Measurements from ENCODE around the gene WNT2B. TPM values are rescaled to one million over a fixed set of nuclear protein-coding genes. Genes with fewer than 3 reads are reported as not detected.

Gene WNT2B
- total RNA-seq, 2 experiments from 2014 or later = not detected

GRCh38 chr1:112518186-112518585, 9.4 kb downstream of the WNT2B start:
- ChIA-PET CTCF (no interaction called here), POLR2A (no interaction called here)

DNA sequence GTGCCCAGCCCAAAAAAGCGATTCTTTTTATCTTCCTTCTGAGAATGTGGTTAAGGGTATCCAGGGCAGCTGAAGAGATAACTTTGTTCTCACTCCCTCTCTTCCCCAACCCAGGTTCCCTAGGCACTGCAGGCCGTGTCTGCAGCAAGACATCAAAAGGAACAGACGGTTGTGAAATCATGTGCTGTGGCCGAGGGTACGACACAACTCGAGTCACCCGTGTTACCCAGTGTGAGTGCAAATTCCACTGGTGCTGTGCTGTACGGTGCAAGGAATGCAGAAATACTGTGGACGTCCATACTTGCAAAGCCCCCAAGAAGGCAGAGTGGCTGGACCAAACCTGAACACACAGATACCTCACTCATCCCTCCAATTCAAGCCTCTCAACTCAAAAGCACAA, 11.4 kb downstream of the WNT2B start:
- CTCF ChIA-PET = no interaction called here
- POLR2A ChIA-PET = no interaction called here

- CTCF ChIA-PET = interaction anchor here (1.3 kb wide), 1 partner anchor 10 kb away, joined by 3 read pairs; no protein-coding TSS in a partner anchor
- POLR2A ChIA-PET = no interaction called here
These were observed 13.9 kb downstream of the WNT2B start for GRCh38 chr1:112522621-112523020.

- POLR2A ChIA-PET = no interaction called here
- CTCF ChIA-PET = no interaction called here
These were observed 15.5 kb downstream of the WNT2B start for GRCh38 chr1:112524251-112524650.

DNA sequence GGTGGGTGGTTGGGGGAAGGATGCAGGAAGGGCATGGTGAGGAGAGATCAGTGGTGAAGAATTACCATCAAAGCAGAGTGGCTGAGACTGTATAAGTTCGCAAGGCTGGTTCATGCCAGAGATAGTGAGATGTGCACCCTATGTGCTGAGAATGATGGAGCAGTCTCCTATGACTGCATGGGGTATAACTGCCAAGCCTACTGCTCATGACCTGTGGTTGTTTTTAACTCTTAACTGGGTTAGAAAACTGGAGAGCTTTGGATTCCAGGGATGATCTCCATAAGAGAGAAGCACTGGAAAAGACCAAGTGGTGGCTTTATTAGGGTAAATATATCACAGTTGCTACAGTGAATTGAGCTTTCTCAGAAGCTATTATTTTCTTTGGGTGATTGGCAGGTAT, 16.2 kb downstream of the WNT2B start:
- ChIA-PET CTCF (no interaction called here), POLR2A (no interaction called here)

DNA sequence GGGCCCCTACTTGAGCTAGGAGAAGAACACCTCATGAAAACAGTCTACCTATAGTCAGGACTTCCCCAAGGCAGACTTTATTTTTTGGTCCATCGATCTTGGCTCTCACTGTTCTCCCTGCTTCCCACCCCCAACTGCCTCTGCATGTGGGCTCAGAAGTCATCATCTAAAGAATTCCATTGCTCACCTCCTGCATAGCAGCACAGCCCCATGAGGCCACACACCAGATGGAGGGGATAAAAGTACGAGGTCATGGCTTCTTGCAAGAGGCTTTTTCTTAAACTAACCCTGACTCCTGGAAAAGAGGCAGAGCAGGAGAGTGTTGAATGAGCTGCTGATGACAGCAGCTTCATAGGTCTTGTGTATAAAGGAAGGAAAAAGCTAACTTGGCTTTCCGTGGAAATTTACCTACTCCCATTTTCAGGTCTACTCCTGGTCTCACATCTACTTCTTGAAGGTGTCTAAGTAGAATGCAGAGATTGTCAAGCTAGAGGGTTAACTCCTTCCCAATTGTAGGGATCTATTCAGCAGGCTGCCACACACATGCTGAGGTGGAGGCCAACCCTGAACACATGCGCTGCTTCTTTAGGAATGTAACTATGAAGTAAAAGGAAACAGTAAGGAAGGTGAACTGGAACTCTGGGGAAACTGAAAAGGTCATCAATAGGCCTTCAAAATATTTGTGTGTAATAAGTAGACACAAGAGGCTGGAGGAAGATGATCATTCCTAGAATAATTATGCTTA, 18.7 kb downstream of the WNT2B start:
- ChIA-PET POLR2A (no interaction called here), CTCF (no interaction called here)

GRCh38 chr1:112528076-112528475, 19.3 kb downstream of the WNT2B start:
- ChIA-PET CTCF (no interaction called here), POLR2A (no interaction called here)

- ChIA-PET POLR2A (no interaction called here), CTCF (no interaction called here)
These were observed 20.5 kb downstream of the WNT2B start for GRCh38 chr1:112529301-112529700.

DNA sequence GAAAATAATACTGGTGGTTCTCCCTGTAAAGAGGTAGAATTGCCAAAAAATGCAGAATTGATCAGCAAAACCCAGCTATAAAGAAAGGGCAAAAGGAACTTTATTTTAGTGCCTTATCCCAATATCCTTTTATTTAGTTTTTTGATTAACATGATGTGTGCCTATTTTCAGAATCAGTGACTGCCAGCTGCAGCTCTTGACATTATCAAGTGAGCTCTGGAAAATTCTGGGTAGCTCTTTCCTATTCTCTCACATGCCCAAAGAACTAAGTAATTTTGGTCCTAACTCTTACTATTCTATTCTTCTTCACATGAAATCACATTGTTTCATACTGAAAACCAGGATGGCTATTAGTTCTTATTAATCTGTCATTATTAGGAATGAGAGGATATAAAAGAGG, 22.1 kb downstream of the WNT2B start:
- ChIA-PET CTCF (no interaction called here), POLR2A (no interaction called here)

- CTCF ChIA-PET = interaction anchor here (0.6 kb wide), 1 partner anchor 150 kb away, joined by 3 read pairs; no protein-coding TSS in a partner anchor
- POLR2A ChIA-PET = no interaction called here
These were observed 23.3 kb downstream of the WNT2B start for GRCh38 chr1:112532064-112532463.

DNA sequence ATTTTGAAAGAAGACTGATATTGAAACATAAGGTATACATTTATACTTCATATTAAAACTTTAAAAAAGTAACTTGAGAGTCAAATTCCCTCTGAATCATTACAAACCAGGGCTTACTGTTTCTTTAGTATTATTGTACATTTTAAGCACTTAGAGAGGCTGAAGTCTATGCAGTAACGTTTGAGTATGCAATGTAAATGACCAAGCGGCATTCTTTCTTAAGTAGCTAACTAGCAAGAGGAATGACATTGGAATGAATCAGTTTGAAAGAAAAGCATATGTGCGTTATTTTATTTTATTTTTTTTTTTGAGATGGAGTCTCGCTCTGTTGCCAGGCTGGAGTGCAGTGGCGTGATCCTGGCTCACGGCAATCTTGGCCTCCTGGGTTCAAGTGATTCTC, 24.3 kb downstream of the WNT2B start:
- ChIA-PET POLR2A (no interaction called here), CTCF (no interaction called here)

GRCh38 chr1:112536561-112536960, 27.8 kb downstream of the WNT2B start:
- CTCF ChIA-PET = no interaction called here
- POLR2A ChIA-PET = no interaction called here

GRCh38 chr1:112537456-112537855, 28.7 kb downstream of the WNT2B start:
- ChIA-PET CTCF (no interaction called here), POLR2A (no interaction called here)

DNA sequence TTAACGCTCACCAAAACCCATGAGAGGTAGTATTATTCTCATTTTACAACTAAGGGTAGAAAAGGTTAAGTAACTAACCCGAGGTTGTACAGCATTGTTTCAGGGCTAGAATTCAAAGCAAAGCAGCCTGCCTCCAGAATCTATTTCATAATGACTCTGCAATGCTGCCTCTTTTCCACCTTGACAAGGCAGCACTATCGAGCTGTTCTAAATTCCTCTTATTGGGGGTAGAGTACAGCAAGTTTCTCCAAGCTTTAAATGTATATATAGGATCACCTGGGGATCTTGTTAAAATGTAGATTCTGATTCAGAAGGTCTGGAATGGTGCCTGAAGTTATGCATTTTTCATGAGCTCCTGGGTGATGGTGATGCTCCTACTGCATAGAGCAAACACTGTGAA, 30.1 kb downstream of the WNT2B start:
- CTCF ChIA-PET = no interaction called here
- POLR2A ChIA-PET = no interaction called here

DNA sequence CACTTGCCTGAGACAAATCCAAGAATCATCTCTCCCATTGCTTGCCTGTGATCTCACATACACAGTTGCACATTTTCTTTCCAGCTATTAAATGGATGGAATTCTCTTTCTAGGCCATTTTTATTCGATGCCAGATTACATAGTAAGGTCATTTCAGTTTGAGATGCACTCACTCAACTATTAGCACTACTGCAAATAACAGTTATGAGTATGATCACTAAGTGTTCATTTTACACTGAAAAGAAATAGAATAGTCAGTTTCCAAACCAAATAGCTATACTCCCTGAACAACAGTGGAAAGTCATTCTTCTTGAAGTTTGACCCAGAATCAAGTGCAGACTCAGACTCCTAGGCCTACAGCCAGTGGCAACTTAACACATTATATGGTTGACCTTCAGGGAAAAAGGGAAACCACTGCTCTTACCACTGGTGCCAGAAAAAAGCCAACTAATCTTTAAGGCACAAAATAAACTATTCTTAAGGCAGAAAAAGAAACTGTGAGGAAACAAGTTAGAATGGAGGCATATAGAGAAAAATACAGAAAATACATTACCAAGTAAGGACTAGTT, 31.5 kb downstream of the WNT2B start:
- POLR2A ChIA-PET = no interaction called here
- CTCF ChIA-PET = no interaction called here

DNA sequence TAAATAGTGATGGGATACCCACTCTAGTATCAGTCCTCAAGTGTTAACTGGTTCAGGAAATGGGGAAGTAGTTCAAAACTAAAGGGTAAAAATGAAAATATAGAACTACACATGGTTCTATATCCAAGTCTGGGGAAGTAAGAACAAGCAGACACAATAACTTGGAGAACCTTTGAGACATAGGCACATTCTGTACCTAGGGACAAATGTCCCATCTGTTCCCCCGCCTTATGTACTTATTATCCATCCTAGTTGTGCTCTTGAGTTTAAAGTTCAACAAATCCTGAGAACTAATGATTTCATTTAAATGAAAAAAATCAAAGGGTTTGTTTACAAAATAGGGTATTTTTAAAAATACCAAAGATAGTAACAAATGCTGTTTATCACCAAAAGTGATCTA, 32.5 kb downstream of the WNT2B start:
- POLR2A ChIA-PET = no interaction called here
- CTCF ChIA-PET = no interaction called here

DNA sequence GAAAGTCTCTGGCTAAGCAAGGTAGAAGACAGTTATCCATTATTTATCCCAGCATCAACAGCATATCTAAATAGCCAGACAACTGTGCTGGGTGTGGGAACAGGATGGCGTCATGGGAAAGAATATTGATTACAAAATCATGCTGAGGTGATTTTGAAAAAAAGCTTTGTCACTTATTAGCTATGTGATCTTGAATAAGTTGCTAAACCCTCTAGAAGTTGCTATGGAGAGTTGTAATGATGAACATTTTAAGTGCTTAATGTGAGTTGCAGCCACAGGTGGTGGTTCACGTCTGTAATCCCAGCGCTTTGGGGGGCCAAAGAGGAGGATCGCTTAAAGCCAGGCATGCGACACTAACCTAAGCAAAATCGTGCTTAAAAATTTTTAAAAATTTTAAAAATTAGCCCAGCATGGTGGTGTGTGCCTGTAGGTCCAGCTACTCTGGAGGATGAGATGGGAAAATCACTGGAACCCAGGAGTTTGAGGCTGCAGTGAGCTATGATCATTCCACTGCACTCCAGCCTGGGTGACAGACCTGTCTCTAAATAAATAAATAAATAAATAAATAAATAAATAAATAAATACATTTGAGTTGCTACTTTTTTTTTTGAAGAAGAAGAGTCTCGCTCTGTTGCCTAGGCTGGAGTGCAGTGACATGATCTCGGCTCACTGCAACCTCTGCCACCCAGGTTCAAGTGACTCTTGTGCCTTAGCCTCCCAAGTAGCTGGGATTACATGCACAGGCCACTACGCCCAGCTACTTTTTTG, 33.6 kb downstream of the WNT2B start:
- POLR2A ChIA-PET = no interaction called here
- CTCF ChIA-PET = interaction anchor here (1.2 kb wide), 1 partner anchor 41 kb away, joined by 3 read pairs; no protein-coding TSS in a partner anchor

GRCh38 chr1:112544011-112544688, 35.4 kb downstream of the WNT2B start:
- ChIA-PET POLR2A (interaction anchor here (0.6 kb wide), 1 partner anchor 1613 kb away, joined by 6 read pairs; no protein-coding TSS in a partner anchor), CTCF (interaction anchor here (0.7 kb wide), 3 partner anchors 36 to 1072 kb away, joined by 3 to 4 read pairs (median 3); no protein-coding TSS in a partner anchor)

- CTCF ChIA-PET = interaction anchor here (0.7 kb wide), 1 partner anchor 53 kb away, joined by 4 read pairs; no protein-coding TSS in a partner anchor
- POLR2A ChIA-PET = no interaction called here
These were observed 36.0 kb downstream of the WNT2B start for GRCh38 chr1:112544751-112545150.

DNA sequence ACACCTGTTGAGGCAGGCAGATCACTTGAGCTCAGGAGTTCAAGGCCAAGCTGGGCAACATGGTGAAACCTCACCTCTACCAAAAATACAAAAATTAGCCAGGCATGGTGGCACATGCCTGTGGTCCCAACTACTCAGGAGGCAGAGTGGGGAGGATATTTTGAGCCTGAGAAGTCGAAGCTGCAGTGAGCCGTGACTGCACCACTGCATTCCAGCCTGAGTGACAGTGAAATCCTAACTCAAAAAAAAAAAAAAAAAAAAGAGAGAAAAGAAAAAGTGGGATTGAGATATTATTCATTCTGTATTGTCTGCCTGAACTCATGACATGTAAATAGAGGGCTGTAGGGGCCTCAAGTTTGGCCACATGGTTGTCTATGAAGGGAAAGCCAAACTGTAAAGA, 37.3 kb downstream of the WNT2B start:
- ChIA-PET POLR2A (no interaction called here), CTCF (no interaction called here)

GRCh38 chr1:112548547-112548946, 39.8 kb downstream of the WNT2B start:
- ChIA-PET POLR2A (no interaction called here), CTCF (no interaction called here)
